Activated T-helper 9 cell treated with anti-CD3 and anti-CD28 coated beads, Interleukin-2, amount 50 U/mL, for 16 hours (primary cell): ENCODE data around the gene KLF9.

ENCODE experiments used
- DNase-seq: peaks from one replicate; pipeline ENCODE4 v3.0.0-alpha.2; 2020; ENCODE audit warnings: low read depth

KLF9 gene

DNA sequence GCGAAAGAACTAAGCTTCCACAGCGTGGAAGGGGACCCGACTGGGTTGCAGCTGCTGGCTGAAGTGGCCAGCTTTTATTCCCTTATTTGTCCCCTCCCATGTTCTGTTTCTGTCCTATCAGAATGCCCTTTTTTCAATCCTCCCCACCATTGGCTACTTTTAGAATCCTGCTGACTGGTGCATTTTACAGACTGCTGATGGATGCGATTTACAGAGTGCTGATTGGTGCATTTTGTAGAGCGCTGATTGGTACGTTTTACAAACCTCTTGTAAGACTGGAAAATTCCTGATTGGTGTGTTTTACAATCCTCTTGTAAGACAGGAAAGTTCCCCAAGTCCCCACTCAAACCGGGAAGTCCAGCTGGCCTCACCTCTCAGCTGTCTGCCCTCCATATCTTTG is 50.7 kb downstream of the KLF9 start:
- DNase-seq = no peak

DNA sequence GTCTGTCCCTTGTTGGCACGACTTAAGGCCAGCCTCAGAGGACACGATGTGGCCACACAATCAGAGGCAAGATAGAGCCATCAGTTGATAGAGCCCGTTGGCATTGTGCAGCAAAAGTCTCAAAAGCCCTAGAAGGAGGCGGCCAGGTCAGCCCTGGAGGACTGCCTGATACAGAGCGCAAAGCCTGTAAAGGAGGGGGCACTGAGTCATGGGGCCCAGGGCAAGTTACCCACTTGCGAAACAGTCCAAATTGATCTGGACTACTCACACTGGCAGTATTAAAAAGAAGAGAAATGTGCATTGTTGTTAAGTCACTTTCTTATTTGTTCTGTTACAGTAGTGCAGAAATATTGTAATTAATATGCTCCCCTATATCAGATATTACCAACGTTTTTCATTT is 51.5 kb downstream of the KLF9 start:
- DNase-seq = no peak

DNA sequence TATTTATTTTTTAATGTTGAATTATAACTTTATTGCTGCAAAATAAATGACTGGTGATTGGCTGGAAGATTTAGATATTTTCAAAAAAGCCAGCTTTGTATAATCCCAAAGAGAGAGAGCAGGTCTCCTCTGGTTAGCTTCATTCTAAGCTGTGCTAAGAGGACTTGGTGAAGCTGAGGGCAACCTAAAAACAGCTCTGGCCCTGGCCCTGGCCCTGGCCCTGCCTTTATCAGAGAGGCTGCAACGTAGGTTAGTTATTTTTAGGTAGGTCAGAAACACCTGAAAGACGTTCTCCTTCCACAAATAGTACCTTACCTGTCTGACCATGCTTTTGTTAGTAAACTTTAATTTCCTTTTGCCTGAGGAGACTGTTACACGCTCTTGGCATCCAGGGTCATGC is 58.7 kb downstream of the KLF9 start:
- DNase-seq = no peak

DNA sequence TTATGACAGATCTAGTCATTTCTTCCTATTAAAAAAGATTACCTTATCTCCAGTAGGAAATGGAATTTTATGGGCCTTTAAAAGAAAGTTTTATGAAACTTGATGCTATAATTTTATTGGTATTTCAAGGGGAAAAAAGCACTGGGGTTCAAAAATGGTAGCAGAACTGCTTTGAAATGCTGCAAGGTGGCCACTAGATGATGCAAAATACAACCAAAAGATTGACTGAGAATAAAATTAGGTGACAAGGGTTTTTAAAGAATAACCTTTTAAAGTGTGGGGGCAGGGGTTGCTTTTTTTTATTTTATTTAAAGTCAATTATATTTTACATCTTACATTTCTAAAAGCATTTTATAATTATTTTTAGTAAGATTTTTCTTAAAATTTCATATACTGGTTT is 61.7 kb downstream of the KLF9 start:
- DNase-seq = no peak

DNA sequence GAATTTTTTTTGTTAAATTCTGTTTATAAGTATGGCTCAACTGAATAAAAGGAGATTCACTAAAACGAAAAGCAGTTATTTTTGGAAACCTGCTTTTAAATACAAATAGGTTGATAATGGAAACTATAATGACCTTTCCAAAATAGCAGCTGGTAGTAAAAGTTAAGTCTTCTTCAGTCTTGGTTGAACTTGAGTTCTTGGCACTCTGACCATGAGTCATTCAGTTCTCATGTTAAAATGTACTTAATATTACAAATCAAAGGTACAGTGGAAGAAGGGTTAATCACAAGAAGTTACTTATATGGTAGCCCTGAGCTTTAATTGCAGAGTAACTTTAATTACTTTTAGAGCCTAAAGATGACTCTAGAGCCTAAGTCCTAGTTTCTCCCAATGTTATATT is 62.1 kb downstream of the KLF9 start:
- DNase-seq = no peak

DNA sequence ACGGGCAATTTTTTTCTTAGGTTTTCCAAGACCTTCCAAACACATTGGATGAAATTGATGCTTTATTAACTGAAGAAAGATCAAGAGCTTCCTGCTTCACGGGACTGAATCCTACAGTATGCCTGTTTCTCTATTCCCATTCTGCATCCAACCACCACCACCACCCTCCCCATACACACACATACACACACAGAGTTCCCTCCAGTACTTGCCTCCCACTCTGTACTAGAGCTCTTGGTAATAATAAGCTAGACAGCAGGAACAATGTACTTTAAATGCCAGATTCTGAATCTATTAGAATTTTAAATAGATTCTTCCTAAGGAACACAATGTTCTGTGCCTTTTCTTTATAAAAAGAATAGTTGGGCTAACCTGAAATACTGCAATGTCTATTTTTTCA is 67.4 kb downstream of the KLF9 start:
- no peak for DNase-seq

DNA sequence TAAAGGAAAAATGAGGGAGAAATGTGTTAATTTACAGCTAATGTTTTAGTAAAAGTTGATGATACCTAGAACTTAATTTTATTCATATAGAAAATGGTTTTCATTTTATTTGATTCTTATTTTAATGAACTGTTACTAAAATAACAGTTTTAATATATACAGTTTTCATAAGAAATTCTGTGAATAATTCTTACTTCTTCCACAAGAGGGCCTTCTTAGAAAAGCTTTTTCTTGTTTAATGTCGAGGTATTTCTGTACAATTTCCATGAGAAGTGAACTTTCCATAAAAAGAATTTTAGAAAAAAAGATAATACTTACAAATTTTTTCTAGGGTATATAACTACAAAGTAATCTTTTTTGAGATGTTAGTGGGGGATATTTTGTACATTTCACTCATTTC is 73.9 kb downstream of the KLF9 start:
- no peak for DNase-seq
